GM19025 (cell line): ENCODE measurements around the gene INS.
"Not testable (repeated sequence)": the region's sequence is repeated elsewhere in the genome, so short reads cannot be mapped to it uniquely, and the experiment has no call there.

ENCODE experiments used
- ATAC-seq: cut with Tn5 transposase; IDR thresholded peaks from one replicate; pipeline ENCODE4 v1.9.1; 2021; ENCODE audit warnings: mild to moderate bottlenecking, low read depth, moderate library complexity; ENCODE audit not compliant: unreplicated experiment

The INS gene

DNA sequence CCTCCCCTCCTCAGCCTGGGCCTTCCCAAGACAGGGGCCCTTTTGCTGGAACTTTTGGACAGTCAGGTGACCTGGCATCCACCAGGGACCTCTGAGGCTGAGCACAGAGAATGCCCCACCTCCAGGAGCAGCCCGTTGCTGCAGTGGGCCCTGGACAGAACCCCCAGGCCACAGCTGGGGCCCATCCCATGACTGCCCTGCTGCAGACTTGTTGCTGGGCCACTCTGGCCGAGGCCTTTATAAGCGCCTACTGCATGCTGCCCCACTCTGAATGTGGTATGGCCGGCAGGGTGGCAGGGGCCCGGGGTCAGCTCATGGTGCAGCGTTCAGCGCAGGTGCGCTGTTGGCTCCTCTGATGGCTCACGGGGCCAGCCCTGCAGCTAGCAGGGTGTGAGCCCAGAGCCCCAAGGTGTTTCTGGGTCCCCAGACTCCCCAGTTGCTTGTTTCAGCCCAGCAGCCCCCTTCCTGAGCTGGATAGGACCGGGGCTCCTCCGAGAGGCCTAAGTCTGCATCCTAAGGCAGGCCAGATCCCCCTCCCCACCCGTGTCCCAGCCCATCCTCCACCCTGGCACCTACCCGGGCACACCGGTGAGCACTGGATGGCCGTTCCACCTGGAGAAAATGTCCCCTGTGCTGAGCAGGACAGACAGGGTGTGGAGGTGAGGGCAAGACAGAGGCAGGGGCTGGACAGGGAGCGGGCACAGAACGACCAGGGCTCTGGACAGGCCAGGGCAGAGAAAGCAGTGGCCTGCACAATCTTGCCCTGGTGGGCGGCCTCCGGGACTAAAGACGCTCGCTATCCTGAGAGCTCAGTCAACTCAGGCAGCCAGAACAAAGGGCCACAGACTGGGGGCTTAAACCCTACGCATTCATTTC lies 38.7 kb upstream of the INS start:
- no peak for ATAC-seq

- ATAC-seq = no peak
Measured at GRCh38 chr11:2198621-2199365, 37.8 kb upstream of the INS start.

DNA sequence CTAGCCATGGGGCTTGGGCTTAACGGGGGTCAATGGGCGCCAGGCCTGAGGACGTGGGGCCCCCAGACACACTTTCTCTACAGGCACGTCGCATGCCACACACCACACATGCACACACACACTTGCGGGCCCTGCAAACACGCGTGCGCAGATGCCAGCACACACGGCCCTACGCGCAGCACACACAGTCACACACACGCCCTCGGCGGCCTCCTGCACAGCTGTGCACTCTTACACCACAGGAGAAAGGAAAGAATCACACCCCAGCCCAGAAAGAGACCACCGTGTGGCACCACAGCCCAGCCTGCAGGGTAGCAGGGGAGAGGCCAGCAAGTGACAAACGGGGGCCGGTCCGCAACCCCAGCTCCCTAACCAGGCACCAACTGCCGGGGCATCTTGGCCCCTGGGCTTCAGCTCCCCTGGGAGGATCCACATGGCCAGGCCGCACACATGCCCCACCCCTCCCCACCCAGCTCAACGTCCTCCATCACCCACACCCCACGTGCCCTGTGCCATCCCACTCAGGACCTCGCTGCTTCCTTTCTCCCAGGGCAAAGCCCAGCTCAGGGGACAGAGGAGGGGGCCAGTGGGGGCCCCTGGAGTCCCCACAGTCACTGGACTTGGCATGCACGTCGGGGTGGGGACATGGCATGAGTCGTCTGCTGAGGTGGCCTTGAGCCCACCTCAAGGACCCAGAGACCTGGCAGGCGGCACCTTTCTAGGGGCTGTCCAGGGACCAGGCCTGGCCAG lies 36.9 kb upstream of the INS start:
- no peak for ATAC-seq

DNA sequence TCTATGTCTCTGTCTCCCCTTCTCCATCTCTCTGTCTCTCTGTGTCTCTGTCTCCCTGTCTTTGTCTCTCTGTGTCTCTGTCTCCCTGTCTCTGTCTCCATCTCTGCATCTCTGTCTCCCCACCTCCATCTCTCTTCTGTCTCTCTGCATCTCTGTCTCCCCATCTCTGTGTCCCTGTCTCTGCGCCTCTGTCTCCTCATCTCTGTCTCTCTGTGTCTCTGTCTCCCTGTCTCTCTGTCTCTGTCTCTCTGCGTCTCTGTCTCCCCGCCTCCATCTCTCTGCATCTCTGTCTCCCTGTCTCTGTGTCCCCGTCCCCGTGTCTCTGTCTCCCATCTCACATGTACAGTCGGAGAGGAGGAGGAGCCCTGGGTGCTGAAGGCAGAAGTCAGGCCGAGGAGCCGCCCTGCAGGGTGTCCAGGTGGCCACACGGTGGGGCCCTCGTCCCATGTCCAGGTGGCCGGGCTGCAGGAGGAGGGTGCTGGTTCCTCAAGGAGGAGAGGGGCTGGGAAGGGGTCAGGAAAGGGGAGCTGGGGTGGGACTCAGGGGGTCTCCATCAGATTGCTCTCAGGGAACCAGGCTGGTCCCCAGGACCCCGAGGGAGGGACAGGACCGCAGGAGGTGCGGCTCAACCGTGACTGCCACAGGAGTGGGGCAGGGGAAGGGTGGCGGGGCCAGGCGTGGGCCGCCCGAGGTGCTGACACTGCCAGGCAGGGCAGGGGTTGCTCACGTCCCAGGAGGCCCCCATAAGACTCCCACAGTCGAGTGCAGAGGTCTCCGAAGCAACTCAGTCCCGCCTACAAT lies 36.2 kb upstream of the INS start:
- no peak for ATAC-seq

DNA sequence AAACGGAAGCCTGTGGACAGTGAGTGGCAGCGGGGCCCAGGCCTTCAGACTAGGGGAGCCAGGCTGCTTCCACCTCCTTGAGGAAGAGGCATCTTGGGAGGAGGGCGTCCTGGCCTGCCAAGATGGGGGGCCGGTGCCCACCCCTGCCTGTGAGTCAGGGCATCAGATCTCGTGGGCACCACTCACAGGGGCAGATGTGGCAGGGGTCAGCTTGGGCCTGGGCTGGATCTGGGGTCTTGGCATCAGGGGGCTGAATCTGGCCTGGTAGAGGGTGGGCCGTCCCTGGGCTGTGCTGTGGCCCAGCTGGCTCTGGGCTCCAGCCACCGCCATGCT lies 34.7 kb upstream of the INS start:
- ATAC-seq = no peak

DNA sequence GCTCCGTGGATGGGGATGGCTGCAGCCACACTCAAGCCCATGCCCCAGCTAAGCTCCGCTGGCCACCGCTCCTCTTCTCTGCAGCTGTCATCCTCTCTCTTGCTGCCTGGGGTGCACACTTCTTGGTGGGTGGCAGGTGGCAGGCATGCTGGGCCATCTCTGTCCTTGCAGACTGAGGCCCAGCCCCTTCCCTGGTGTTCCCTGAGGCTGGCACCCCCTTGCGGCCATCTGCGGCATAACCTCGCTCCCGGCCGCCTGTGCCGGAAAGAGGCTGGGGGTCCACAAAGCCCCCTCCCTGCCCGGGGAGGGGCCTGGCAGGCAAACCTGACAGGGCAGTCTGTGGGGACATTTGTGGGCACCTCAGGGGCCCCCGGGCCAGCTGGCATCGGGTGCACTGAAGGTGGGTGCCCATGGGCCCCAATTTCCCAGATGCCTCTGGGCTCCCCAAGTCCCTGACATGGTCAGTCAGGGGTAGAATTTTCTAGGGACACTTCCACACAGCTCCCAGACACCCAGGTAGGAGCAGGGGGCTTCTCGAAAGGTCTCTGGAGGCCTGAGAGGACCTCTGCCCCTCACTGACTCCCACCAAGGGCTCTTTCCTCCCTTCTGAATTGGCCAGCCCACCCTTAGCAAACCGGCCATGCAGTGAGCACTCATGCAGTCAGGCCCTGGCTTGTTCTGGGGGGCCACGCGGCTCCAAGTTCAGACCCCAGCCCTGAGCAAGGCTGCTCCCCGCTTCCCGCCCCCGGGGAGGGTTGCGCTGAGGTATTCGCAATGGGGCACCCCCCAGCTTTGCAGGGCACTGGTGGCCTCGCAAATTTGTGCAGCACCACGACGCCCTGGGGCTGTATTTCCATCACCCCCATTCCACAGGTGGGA lies 34.1 kb upstream of the INS start:
- no peak for ATAC-seq

- not testable (repeated sequence) for ATAC-seq
Measured at GRCh38 chr11:2193888-2194595, 33.0 kb upstream of the INS start.

DNA sequence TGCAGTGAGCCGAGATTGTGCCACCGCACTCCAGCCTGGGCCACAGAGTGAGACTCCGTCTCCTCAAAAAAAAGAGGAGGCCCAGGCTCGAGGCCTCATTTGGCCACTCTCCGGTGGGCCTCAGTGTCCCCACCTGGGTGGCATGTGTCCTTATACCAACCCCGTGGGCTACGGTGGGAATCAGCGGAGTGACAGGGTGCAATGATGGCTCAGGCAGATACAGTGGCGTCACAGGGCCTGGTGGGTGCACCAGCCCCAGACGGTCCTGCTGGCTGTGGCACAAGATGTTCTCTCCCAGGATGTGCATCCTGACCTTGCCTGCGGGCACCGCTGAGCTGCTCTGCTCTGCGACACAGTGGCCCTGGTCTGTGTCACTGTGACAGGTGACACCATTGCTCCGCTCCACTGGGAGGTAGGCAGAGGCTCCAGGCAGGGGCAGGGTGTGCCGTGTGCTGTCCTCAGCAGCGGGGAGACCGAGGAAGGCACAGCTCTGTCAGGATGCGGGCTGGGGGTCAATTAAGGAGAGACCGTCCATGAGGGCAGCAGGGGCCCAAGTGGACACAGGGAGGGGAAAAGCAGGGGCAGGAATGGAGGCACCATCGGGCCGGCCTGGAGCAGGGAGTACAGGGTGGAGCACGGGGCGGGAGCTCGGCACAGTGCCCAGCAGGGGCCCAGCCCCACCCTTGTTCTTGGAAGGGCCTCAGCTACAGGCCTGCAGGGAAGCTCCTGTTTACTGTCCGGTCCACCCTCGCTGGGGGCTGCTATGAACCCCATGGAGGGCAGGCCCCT lies 32.3 kb upstream of the INS start:
- ATAC-seq = no peak

GRCh38 chr11:2192435-2192834 lies 31.4 kb upstream of the INS start:
- no peak for ATAC-seq

DNA sequence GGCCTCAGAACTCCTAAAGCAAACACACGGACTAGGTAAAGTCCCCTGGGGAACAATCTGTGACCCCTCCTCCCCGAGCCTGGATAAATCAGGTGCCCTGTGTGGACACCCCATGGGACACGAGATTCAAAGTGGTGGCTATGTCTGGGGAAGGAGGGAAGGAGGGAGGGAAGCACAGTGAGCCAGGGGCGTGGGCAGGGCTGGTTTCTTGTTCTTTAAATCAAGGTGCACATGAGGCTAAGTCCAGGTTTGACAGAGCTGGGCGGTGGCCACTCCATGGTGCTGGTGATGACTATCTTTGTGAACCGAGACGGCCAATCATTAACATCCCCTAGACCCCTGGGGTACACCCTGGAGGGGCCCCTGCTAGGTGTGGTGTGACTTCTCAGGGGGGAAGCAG lies 30.9 kb upstream of the INS start:
- ATAC-seq = no peak

DNA sequence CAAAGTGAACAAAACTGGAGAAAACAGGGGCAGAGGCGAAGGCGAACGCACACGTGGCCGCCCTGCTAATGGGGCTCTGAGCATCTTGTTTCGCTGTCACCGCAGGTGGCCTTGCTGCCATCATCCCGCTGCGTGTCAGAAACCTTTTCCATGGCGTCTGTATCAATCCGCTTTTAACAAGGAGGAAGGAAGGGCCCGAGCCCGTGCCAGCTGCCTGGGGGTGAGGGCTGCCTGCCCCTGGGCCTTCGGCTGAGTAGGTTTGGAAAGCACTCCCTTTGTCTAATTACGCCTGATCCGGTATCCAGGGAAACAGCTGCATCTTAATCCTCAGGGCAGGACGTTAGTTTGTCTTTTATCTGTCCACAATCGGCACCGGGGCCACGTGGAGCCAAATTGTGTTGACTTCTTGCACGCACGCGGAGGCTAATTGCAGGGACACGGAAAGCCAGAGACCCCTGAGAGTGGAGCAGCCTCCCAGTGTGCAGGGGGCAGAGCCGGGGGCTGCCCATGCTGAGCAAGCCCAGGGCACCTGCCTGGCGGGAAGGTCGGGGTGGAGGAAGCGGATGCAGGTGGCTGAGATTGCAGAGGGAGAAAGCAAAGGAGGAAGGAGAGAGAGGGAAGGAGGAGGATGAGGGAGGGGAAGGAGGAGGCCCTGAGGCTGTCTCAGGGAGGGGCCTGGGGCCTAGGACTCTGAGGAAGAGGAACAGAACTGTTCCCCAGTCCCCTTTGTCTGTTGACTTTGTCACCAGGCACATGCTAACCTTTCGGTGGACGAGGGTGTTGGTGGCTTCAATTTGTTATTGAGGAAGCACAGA lies 29.9 kb upstream of the INS start:
- no peak for ATAC-seq

GRCh38 chr11:2189938-2190656 lies 29.1 kb upstream of the INS start:
- ATAC-seq = no peak

- ATAC-seq = no peak
Measured at GRCh38 chr11:2188745-2189144, 27.7 kb upstream of the INS start.

DNA sequence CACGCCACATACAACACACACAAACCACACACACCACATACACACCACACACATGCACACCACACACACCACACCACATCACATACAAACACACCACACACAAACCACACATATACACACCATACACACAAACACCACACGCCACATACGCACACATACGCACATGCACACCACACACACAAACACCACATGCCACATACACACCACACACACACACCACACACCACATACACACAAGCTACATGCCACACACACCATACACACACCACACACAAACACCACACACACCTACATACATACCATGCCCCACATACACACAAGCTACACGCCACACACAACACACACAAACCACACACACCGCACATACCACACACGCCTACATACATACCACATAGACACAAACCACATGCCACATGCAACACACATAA lies 26.3 kb upstream of the INS start:
- ATAC-seq = no peak

GRCh38 chr11:2186669-2187279 lies 25.8 kb upstream of the INS start:
- no peak for ATAC-seq
